ENCODE measurements around the gene SCAMP5.
A peak's percentile ranks its signal among the peaks of the same experiment; 100 is the strongest.

Gene SCAMP5

DNA sequence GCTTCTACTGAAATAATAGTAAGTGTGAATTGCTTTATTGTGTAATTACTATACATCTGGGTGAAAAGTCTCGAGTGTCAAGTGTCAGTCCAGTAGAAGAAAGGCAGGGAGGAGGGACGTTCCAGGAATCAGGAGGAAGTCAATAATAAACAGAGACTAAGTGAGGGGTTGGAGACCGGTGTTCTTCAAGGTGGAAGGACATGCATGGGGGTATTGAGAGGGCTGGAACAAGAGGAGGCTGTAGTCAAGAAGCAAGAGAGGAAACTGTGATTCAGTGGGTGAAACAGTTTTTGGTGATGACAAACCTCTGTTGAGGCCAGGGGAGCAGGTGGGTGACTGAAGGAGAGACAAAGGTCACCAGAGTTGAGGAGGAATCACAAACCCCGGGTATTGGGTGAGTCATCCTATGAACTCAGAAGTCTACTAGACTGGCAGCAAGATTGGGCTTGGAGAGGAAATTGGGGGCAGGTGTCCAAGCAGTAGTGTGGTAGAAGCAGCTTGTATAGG, 11.6 kb upstream of the SCAMP5 start:
- TF ChIP-seq RAD21 (IDR thresholded peaks at IDR 0.05; ENCODE audit: low read depth) (no peak), TEAD4 (IDR thresholded peaks at IDR 0.05) (no peak), YY1 (IDR thresholded peaks at IDR 0.05; ENCODE audit: low read depth) (no peak), TCF12 (IDR thresholded peaks at IDR 0.05; ENCODE audit: low read depth) (no peak), NFIC (IDR thresholded peaks at IDR 0.05) (no peak)
- TF ChIP-seq, protein P1, sequence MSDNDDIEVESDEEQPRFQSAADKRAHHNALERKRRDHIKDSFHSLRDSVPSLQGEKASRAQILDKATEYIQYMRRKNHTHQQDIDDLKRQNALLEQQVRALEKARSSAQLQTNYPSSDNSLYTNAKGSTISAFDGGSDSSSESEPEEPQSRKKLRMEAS (IDR thresholded peaks at IDR 0.05) = no peak

DNA sequence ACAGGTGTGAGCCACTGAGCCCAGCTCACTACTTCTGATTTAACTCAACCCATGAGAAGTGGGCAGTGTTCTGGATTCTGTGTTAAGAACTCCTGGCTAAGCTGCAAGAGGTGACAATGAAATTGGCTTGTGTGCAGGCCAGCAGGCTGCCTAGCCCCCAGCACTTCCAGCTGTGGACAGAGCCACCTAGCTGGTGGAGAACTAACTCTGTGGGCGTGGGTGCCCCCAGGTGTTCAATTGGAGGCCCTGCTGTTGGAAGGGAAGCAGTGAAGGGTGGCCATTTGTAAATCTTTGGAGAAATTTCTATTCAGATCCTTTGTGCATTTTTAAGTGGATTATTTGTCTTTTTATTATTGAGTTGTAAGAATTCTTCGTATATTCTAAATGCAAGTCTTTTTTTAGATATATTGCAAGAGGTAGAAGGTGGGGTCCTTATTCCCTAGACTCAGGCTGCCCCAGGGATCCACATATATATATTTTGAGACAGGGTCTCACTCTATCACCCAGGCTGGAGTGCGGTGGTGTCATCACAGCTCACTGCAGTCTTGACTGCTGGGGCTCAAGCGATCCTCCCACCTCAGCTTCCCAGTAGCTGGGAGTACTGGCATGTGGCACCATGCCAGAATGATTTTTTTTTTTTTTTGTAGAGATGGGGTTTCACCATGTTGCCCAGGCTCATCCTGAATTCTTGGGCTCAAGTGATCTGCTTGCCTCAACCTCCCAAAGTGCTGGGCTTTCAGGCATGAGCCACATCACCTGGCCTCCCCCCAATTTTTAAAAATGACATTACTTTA, 7.2 kb upstream of the SCAMP5 start:
- TF ChIP-seq TEAD4 (IDR thresholded peaks at IDR 0.05) (no peak), RAD21 (IDR thresholded peaks at IDR 0.05; ENCODE audit: low read depth) (peak; percentile 79), TCF12 (IDR thresholded peaks at IDR 0.05; ENCODE audit: low read depth) (peak; percentile 21; the same call in 1 of the 2 replicates), EGR1 (IDR thresholded peaks at IDR 0.05) (no peak; the same call in 1 of the 2 replicates), NFIC (IDR thresholded peaks at IDR 0.05) (peak; percentile 49), YY1 (IDR thresholded peaks at IDR 0.05; ENCODE audit: low read depth) (no peak)
- TF ChIP-seq, protein P2, sequence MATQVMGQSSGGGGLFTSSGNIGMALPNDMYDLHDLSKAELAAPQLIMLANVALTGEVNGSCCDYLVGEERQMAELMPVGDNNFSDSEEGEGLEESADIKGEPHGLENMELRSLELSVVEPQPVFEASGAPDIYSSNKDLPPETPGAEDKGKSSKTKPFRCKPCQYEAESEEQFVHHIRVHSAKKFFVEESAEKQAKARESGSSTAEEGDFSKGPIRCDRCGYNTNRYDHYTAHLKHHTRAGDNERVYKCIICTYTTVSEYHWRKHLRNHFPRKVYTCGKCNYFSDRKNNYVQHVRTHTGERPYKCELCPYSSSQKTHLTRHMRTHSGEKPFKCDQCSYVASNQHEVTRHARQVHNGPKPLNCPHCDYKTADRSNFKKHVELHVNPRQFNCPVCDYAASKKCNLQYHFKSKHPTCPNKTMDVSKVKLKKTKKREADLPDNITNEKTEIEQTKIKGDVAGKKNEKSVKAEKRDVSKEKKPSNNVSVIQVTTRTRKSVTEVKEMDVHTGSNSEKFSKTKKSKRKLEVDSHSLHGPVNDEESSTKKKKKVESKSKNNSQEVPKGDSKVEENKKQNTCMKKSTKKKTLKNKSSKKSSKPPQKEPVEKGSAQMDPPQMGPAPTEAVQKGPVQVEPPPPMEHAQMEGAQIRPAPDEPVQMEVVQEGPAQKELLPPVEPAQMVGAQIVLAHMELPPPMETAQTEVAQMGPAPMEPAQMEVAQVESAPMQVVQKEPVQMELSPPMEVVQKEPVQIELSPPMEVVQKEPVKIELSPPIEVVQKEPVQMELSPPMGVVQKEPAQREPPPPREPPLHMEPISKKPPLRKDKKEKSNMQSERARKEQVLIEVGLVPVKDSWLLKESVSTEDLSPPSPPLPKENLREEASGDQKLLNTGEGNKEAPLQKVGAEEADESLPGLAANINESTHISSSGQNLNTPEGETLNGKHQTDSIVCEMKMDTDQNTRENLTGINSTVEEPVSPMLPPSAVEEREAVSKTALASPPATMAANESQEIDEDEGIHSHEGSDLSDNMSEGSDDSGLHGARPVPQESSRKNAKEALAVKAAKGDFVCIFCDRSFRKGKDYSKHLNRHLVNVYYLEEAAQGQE (IDR thresholded peaks at IDR 0.05; ENCODE audit: low read depth) = peak; percentile 87

DNA sequence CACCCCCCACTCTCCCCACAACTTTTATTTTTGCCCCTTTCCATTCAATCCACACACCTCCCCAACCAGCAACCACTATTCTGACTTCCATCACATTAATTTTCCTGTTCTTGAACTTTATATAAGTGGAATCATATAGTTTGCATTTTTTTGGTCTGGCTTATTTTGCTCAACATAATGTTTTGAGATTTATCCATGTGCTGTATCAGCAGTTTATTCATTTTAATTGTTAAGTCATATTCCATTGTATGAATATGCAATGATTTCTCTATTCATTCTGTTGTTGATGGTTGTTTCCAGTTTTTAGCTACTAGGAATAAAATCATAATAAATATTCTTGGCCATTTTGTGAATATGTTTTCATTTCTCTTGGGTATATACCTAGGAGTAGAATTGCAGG, 5.8 kb upstream of the SCAMP5 start:
- TF ChIP-seq EP300 (IDR thresholded peaks at IDR 0.05; ENCODE audit: borderline replicate concordance) (no peak), ZBTB7A (IDR thresholded peaks at IDR 0.05; ENCODE audit: low read depth) (no peak), FOXM1 (IDR thresholded peaks at IDR 0.05; ENCODE audit: borderline replicate concordance, low read depth) (no peak), CEBPB (IDR thresholded peaks at IDR 0.05) (no peak), TAF1 (IDR thresholded peaks at IDR 0.05; ENCODE audit: low read depth) (no peak), EGR1 (IDR thresholded peaks at IDR 0.05) (no peak), NFIC (IDR thresholded peaks at IDR 0.05) (no peak), TEAD4 (IDR thresholded peaks at IDR 0.05) (no peak), CREB1 (IDR thresholded peaks at IDR 0.05; ENCODE audit: low read depth) (no peak), YY1 (IDR thresholded peaks at IDR 0.05; ENCODE audit: low read depth) (no peak), RAD21 (IDR thresholded peaks at IDR 0.05; ENCODE audit: low read depth) (no peak), TCF12 (IDR thresholded peaks at IDR 0.05; ENCODE audit: low read depth) (no peak)
- TF ChIP-seq, protein P1 (IDR thresholded peaks at IDR 0.05) = no peak
- TF ChIP-seq, protein P2 (IDR thresholded peaks at IDR 0.05; ENCODE audit: low read depth) = no peak
- TF ChIP-seq, protein P3, sequence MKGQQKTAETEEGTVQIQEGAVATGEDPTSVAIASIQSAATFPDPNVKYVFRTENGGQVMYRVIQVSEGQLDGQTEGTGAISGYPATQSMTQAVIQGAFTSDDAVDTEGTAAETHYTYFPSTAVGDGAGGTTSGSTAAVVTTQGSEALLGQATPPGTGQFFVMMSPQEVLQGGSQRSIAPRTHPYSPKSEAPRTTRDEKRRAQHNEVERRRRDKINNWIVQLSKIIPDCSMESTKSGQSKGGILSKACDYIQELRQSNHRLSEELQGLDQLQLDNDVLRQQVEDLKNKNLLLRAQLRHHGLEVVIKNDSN (IDR thresholded peaks at IDR 0.05) = no peak

DNA sequence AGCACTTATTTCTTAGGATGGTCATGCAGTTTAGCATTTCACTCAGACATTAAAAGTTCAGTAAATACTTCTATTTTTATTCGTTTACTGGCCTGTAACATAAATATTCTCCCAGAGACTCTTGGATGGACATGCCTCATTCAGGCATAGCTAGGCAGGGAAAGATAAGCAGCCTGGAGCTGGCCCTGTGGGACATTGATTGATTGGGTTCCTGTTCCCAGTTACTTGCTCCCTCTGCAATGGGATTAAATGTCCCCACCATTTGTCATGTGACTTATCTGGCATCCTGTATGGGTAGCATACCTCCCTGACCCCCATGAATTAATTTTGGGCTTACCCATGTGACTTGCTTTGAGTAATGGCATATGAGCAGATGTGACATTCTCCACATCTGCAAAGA, 2.7 kb upstream of the SCAMP5 start:
- no peak for TF ChIP-seq RAD21 (IDR thresholded peaks at IDR 0.05; ENCODE audit: low read depth)
- TF ChIP-seq, protein P1 (IDR thresholded peaks at IDR 0.05) = no peak
- TF ChIP-seq TAF1 (IDR thresholded peaks at IDR 0.05; ENCODE audit: low read depth) = no peak
- TF ChIP-seq CREB1 (IDR thresholded peaks at IDR 0.05; ENCODE audit: low read depth) = no peak
- no peak for TF ChIP-seq FOXM1 (IDR thresholded peaks at IDR 0.05; ENCODE audit: borderline replicate concordance, low read depth)
- TF ChIP-seq, protein P3 (IDR thresholded peaks at IDR 0.05) = no peak
- TF ChIP-seq TCF12 (IDR thresholded peaks at IDR 0.05; ENCODE audit: low read depth) = no peak
- no peak for TF ChIP-seq EP300 (IDR thresholded peaks at IDR 0.05; ENCODE audit: borderline replicate concordance)
- no peak for TF ChIP-seq EGR1 (IDR thresholded peaks at IDR 0.05)
- TF ChIP-seq, protein P2 (IDR thresholded peaks at IDR 0.05; ENCODE audit: low read depth) = no peak
- no peak for TF ChIP-seq TEAD4 (IDR thresholded peaks at IDR 0.05)
- no peak for TF ChIP-seq CEBPB (IDR thresholded peaks at IDR 0.05)

Measured in Ishikawa (cell line).